ENCODE measurements around the gene CDH5. TPM values are rescaled to one million over a fixed set of nuclear protein-coding genes. Genes with fewer than 3 reads are reported as not detected.

The CDH5 gene
- total RNA-seq, 4 donors from 2014 or later = 31.8 to 237 (median 95.8) TPM

DNA sequence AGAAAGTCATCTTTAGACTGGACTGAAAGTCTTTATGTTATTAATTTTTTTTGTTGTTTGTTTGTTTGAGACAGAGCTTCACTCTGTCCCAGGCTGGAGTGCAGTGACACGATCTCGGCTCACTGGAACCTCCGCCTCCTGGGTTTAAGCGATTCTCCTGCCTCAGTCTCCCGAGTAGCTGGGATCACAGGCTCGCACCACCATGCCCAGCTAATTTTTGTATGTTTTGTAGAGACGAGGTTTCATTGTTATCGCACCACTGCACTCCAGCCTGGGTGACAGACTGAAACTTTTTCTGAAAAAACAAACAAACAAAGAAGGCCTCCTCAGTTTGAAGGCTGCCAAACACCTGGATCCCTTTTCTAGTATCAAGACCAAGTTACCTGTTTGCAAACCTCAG is 65.3 kb downstream of the CDH5 start:
- DNase-seq (ENCODE audit: low spot score) (no peak), ATAC-seq (ENCODE audit: low FRiP score) (no peak)
- TF ChIP-seq, protein P1, sequence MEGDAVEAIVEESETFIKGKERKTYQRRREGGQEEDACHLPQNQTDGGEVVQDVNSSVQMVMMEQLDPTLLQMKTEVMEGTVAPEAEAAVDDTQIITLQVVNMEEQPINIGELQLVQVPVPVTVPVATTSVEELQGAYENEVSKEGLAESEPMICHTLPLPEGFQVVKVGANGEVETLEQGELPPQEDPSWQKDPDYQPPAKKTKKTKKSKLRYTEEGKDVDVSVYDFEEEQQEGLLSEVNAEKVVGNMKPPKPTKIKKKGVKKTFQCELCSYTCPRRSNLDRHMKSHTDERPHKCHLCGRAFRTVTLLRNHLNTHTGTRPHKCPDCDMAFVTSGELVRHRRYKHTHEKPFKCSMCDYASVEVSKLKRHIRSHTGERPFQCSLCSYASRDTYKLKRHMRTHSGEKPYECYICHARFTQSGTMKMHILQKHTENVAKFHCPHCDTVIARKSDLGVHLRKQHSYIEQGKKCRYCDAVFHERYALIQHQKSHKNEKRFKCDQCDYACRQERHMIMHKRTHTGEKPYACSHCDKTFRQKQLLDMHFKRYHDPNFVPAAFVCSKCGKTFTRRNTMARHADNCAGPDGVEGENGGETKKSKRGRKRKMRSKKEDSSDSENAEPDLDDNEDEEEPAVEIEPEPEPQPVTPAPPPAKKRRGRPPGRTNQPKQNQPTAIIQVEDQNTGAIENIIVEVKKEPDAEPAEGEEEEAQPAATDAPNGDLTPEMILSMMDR (IDR thresholded peaks at IDR 0.05) = no peak

DNA sequence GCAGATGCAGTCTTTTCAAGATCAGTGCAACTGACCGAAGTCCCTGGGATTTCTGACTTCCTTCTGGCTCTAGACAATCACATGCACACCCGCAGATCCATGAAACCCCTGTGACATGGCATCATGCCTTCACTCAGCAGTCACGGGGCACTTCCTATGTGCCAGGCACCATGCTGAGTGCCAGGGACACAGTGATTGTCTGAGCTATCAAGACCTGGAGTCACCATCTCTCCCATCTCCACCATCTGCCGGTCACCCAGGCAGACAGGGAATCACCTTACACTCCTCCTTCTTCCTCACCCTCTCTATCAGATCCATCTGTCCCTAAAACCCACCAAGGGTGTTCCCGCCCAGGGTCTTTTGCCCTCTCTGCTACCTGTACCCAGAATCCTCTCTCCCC is 65.9 kb downstream of the CDH5 start:
- ATAC-seq (ENCODE audit: low FRiP score) (no peak), DNase-seq (ENCODE audit: low spot score) (no peak)
- TF ChIP-seq, protein P1 (IDR thresholded peaks at IDR 0.05) = no peak

DNA sequence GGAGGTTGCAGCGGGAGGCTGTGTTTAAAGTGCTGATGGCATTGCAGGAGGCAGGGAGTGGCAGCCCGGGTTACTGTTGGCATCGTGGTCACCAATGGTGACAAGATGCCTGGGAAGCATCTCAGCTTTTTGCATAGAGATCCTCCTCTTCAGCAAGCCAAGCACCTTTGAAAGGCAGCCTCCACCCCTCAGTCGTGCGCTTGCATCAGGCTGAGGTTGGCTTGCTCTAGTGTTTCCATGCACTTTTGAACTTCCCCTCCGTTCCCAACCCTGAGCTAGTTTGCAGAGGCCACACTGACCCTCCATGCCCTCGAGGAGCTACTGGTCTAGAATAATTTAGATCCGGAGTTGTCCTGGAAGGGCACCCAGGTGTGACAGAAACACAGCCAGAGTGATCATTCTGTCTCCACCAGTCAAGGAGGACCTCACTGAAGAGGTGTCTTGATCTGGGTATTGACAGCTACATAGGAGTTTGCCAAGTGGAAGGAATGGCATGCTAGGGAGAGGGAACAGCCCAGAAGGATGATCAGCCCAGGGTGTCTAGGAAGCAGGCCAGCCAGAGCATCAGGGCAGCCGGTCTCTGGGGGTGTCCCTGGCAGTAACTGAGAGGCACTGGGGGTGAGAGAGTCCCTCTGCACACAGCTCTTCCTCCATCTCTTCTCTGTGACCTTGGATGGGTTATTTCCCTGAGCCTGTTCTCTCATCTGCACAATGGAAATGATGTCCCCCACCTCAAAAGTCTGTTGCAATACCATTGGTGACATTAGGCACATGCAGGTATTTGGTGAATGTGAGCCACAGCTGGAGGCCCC is 68.3 kb downstream of the CDH5 start:
- no peak for ATAC-seq (ENCODE audit: low FRiP score)
- TF ChIP-seq, protein P1 (IDR thresholded peaks at IDR 0.05) = no peak
- DNase-seq (ENCODE audit: low spot score) = no peak

DNA sequence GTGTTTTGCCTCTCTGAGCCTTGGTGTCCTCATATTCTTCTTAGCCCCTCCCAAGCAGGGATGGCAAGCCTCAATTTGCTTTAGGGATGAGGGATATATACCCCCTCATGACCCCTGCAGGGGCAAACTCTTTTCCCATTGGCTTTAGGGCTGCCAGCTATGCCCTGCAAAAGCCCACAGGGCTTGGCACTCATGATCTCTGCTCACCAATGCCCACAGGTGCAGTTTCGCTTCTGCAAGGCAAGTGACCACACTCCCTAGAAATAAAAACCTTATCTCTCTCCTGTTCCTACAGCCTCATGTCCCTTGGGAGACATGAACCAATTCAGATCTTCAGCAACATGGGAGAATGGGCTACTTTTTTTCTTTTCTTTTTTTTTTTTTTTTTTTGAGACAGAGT is 69.4 kb downstream of the CDH5 start:
- ATAC-seq (ENCODE audit: low FRiP score) = no peak

DNA sequence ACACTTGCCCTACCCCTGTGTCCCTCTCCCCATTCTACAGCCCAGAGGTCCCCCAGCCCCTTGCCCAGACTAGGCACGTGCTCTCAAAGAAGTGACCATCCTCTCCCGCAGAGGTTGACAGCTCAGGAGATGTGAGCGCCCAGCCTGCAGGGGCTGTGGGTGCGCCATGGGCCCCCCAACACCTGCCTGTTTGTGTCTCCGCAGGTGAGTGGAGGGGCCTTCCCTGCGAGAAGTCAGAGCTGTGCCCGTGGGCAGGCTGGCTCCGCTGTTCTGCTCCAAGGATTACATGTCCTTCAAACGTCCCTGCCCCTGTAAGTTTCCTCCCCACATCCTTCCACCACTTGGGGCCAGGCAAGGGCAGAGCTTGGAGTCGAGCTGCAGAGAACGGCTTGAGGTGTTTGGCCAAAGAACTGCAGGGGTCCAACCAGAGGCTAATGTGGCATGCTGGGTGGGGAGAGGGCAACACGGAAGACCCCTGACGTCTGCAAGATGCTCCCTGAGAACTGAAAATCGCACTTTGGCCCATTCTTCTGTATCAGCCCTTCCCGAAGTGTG is 71.0 kb downstream of the CDH5 start:
- ATAC-seq (ENCODE audit: low FRiP score) (no peak), DNase-seq (ENCODE audit: low spot score) (no peak)
- TF ChIP-seq, protein P1 (IDR thresholded peaks at IDR 0.05) = no peak

More for the DNA sequence above, 69.4 kb downstream of the CDH5 start:
- TF ChIP-seq, protein P1 (IDR thresholded peaks at IDR 0.05) = no peak
- DNase-seq (ENCODE audit: low spot score) = no peak

DNA sequence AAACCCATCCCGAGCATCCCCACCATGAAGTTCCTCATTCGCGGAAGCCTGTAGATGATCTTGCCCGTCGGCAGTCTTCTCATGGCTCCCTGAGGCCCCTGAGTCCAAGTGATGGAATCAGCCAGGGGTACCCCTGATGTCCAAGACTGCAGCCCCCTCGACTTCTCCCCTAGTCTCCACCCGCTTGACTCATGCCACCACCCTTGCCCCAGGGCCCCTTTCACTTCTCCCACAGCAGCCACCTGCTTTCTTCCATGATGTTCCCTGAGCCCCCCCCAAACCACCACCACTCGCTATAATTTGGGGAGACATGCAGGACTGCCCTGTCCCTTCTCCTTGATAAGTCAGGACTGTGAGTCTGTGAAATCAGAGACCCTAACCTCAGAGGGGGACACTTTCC is 72.0 kb downstream of the CDH5 start:
- DNase-seq (ENCODE audit: low spot score) (no peak), ATAC-seq (ENCODE audit: low FRiP score) (no peak)
- TF ChIP-seq, protein P1 (IDR thresholded peaks at IDR 0.05) = no peak

Data from omental fat pad (tissue), 4 donors.